ENCODE measurements around the gene PIGM.

GRCh38 chr1:160032165-160032820 lies 503 bp upstream of the PIGM start:
- TF ChIP-seq CTCF (IDR thresholded peaks at IDR 0.05; ENCODE audit: insufficient read depth, low read length) (no peak), GABPA (IDR thresholded peaks at IDR 0.05; ENCODE audit: low read depth) (no peak), REST (IDR thresholded peaks at IDR 0.05; ENCODE audit: insufficient replicate concordance, low read depth) (no peak)
